Epidermal melanocyte (primary cell): ENCODE measurements around the gene APBA2.
"Not testable (repeated sequence)": the region's sequence is repeated elsewhere in the genome, so short reads cannot be mapped to it uniquely, and the experiment has no call there.

ENCODE experiments used
- DNase-seq: peaks from one replicate; pipeline ENCODE4 v3.0.0; 2011; ENCODE audit warnings: low spot score; ENCODE audit not compliant: insufficient read length

The APBA2 gene

GRCh38 chr15:29102173-29102794, 216.5 kb downstream of the APBA2 start:
- not testable (repeated sequence) for DNase-seq

- no peak for DNase-seq
These were observed 217.4 kb downstream of the APBA2 start for GRCh38 chr15:29102911-29103823.

- no peak for DNase-seq
These were observed 218.2 kb downstream of the APBA2 start for GRCh38 chr15:29103824-29104565.

- no peak for DNase-seq
These were observed 218.7 kb downstream of the APBA2 start for GRCh38 chr15:29104566-29104880.

GRCh38 chr15:29105151-29105854, 219.5 kb downstream of the APBA2 start:
- no peak for DNase-seq

- DNase-seq = no peak
These were observed 220.3 kb downstream of the APBA2 start for GRCh38 chr15:29106116-29106515.

GRCh38 chr15:29106551-29107290, 220.9 kb downstream of the APBA2 start:
- no peak for DNase-seq

- no peak for DNase-seq
These were observed 221.6 kb downstream of the APBA2 start for GRCh38 chr15:29107291-29107890.

GRCh38 chr15:29107971-29108645, 222.3 kb downstream of the APBA2 start:
- DNase-seq = no peak

- DNase-seq = no peak
These were observed 224.0 kb downstream of the APBA2 start for GRCh38 chr15:29109762-29110161.

- no peak for DNase-seq
These were observed 224.4 kb downstream of the APBA2 start for GRCh38 chr15:29110176-29110575.

- DNase-seq = no peak
These were observed 225.0 kb downstream of the APBA2 start for GRCh38 chr15:29110733-29111132.

GRCh38 chr15:29111705-29112281, 226.0 kb downstream of the APBA2 start:
- DNase-seq = no peak

- DNase-seq = no peak
These were observed 227.8 kb downstream of the APBA2 start for GRCh38 chr15:29113336-29114220.

- no peak for DNase-seq
These were observed 228.7 kb downstream of the APBA2 start for GRCh38 chr15:29114221-29115092.

- DNase-seq = no peak
These were observed 229.6 kb downstream of the APBA2 start for GRCh38 chr15:29115093-29115991.
